Measurements from ENCODE around the gene TCIRG1. TPM values are rescaled to one million over a fixed set of nuclear protein-coding genes. Genes with fewer than 3 reads are reported as not detected.

The TCIRG1 gene
- total and polyA plus RNA-seq, 2 experiments from 2014 or later = 75.9 to 118 TPM

DNA sequence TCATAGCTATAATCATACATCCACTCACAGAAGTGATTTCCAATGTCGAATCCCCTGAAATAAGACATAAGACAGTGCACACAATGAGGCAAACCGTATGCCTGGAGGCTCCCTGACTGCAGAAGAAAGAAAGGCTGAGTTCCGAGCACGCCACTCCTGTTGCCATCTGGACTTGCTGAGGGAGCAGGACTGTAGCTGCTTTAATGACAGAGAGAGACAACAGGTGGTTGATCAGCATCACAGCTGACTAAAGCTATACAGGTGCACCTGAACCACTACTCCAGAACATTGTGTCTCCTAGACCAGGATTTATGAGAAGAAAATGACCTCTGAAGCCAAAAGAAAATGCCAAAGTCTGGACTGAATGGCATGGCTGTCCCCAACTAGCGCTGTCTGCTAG, 27.0 kb downstream of the TCIRG1 start:
- no peaks in the 10 kb centered on the region for H4K20me1 ChIP-seq (ENCODE audit: insufficient read depth)

GRCh38 chr11:68066742-68067141, 27.9 kb downstream of the TCIRG1 start:
- in situ Hi-C loops (cut with MboI) = no loop called here
- no peaks in the 10 kb centered on the region for H3K9me3 ChIP-seq (ENCODE audit: low read depth)
- DNase-seq = no peak
- H3K27ac ChIP-seq = no peak overlapping the region
- no peaks in the 10 kb centered on the region for H3K9me2 ChIP-seq (ENCODE audit: insufficient read depth)
- no peak overlapping the region for H3K9ac ChIP-seq
- H3K36me3 ChIP-seq (ENCODE audit: low read depth) = no peaks in the 10 kb centered on the region
- no peak overlapping the region for H2AFZ ChIP-seq
- no peaks in the 10 kb centered on the region for H3F3A ChIP-seq (ENCODE audit: insufficient read depth)
- H3K27me3 ChIP-seq (replicated peaks; ENCODE audit: insufficient read depth) = no peaks in the 10 kb centered on the region
- H4K20me1 ChIP-seq (ENCODE audit: insufficient read depth) = no peaks in the 10 kb centered on the region
- TF ChIP-seq EZH2phosphoT487 (IDR thresholded peaks at IDR 0.05; ENCODE audit: insufficient read depth, low read depth) (no peak), EZH2 (IDR thresholded peaks at IDR 0.05; ENCODE audit: insufficient read depth, poor library complexity, severe bottlenecking) (no peak)
- no peak overlapping the region for H3K4me3 ChIP-seq
- 83 to 86% methylated on average over 3 of the region's 3 CpGs for WGBS, 2 experiments (ENCODE audit: low coverage in 1 of 2, low lambda C conversion rate in 2 of 2, missing lambda C conversion rate in 2 of 2)
- no peak overlapping the region for H3K4me2 ChIP-seq (ENCODE audit: unreplicated experiment)
- no peaks in the 10 kb centered on the region for H3K4me1 ChIP-seq (ENCODE audit: insufficient read depth)
- no peaks in the 10 kb centered on the region for H3K79me2 ChIP-seq (ENCODE audit: insufficient read depth)

More for the DNA sequence above, 27.0 kb downstream of the TCIRG1 start:
- H3K4me3 ChIP-seq = no peak overlapping the region
- 91 to 96% methylated on average over 5 of the region's 5 CpGs for WGBS, 2 experiments (ENCODE audit: low coverage in 1 of 2, low lambda C conversion rate in 2 of 2, missing lambda C conversion rate in 2 of 2)
- H3K9ac ChIP-seq = no peak overlapping the region
- no peak overlapping the region for H2AFZ ChIP-seq
- no peak for DNase-seq
- H3K4me2 ChIP-seq (ENCODE audit: unreplicated experiment) = no peak overlapping the region
- TF ChIP-seq EZH2 (IDR thresholded peaks at IDR 0.05; ENCODE audit: insufficient read depth, poor library complexity, severe bottlenecking) = no peak
- no peak for TF ChIP-seq EZH2phosphoT487 (IDR thresholded peaks at IDR 0.05; ENCODE audit: insufficient read depth, low read depth)
- no peaks in the 10 kb centered on the region for H3K9me3 ChIP-seq (ENCODE audit: low read depth)
- no peak overlapping the region for H3K27ac ChIP-seq
- in situ Hi-C loops (cut with MboI) = no loop called here
- no peaks in the 10 kb centered on the region for H3K4me1 ChIP-seq (ENCODE audit: insufficient read depth)
- H3K27me3 ChIP-seq (replicated peaks; ENCODE audit: insufficient read depth) = no peaks in the 10 kb centered on the region
- H3F3A ChIP-seq (ENCODE audit: insufficient read depth) = no peaks in the 10 kb centered on the region
- no peaks in the 10 kb centered on the region for H3K36me3 ChIP-seq (ENCODE audit: low read depth)
- H3K9me2 ChIP-seq (ENCODE audit: insufficient read depth) = no peaks in the 10 kb centered on the region
- no peaks in the 10 kb centered on the region for H3K79me2 ChIP-seq (ENCODE audit: insufficient read depth)

- no peak overlapping the region for H3K4me3 ChIP-seq
- DNase-seq = no peak
- H2AFZ ChIP-seq = no peak overlapping the region
- no peaks in the 10 kb centered on the region for H3K9me3 ChIP-seq (ENCODE audit: low read depth)
- H3K4me2 ChIP-seq (ENCODE audit: unreplicated experiment) = no peak overlapping the region
- no peaks in the 10 kb centered on the region for H4K20me1 ChIP-seq (ENCODE audit: insufficient read depth)
- no peaks in the 10 kb centered on the region for H3K4me1 ChIP-seq (ENCODE audit: insufficient read depth)
- H3K27me3 ChIP-seq (replicated peaks; ENCODE audit: insufficient read depth) = no peaks in the 10 kb centered on the region
- H3K9me2 ChIP-seq (ENCODE audit: insufficient read depth) = no peaks in the 10 kb centered on the region
- 91 to 93% methylated on average over 5 of the region's 5 CpGs for WGBS, 2 experiments (ENCODE audit: low coverage in 1 of 2, low lambda C conversion rate in 2 of 2, missing lambda C conversion rate in 2 of 2)
- H3K79me2 ChIP-seq (ENCODE audit: insufficient read depth) = no peaks in the 10 kb centered on the region
- H3F3A ChIP-seq (ENCODE audit: insufficient read depth) = no peaks in the 10 kb centered on the region
- H3K36me3 ChIP-seq (ENCODE audit: low read depth) = 0 out of 2 replicates have a peak, but pooled peaks cover 3% of the 10 kb centered on the region
- no peak overlapping the region for H3K27ac ChIP-seq
- no peak overlapping the region for H3K9ac ChIP-seq
- in situ Hi-C loops (cut with MboI) = no loop called here
- TF ChIP-seq EZH2phosphoT487 (IDR thresholded peaks at IDR 0.05; ENCODE audit: insufficient read depth, low read depth) (no peak), EZH2 (IDR thresholded peaks at IDR 0.05; ENCODE audit: insufficient read depth, poor library complexity, severe bottlenecking) (no peak)
These were observed 29.2 kb downstream of the TCIRG1 start for GRCh38 chr11:68067991-68068390.

- in situ Hi-C loops (cut with MboI) = no loop called here
- DNase-seq = no peak
- Histone ChIP-seq H3K9ac (no peak overlapping the region), H3K27ac (no peak overlapping the region), H3K4me3 (no peak overlapping the region), H3F3A (ENCODE audit: insufficient read depth) (no peaks in the 10 kb centered on the region), H3K4me1 (ENCODE audit: insufficient read depth) (no peaks in the 10 kb centered on the region), H3K36me3 (ENCODE audit: low read depth) (0 out of 2 replicates have a peak, but pooled peaks cover 3% of the 10 kb centered on the region), H3K4me2 (ENCODE audit: unreplicated experiment) (no peak overlapping the region), H3K27me3 (replicated peaks; ENCODE audit: insufficient read depth) (no peaks in the 10 kb centered on the region), H2AFZ (no peak overlapping the region), H3K9me2 (ENCODE audit: insufficient read depth) (no peaks in the 10 kb centered on the region), H4K20me1 (ENCODE audit: insufficient read depth) (no peaks in the 10 kb centered on the region), H3K79me2 (ENCODE audit: insufficient read depth) (no peaks in the 10 kb centered on the region), H3K9me3 (ENCODE audit: low read depth) (no peaks in the 10 kb centered on the region)
- 96 to 97% methylated on average over 3 of the region's 3 CpGs for WGBS, 2 experiments (ENCODE audit: low coverage in 1 of 2, low lambda C conversion rate in 2 of 2, missing lambda C conversion rate in 2 of 2)
- TF ChIP-seq EZH2 (IDR thresholded peaks at IDR 0.05; ENCODE audit: insufficient read depth, poor library complexity, severe bottlenecking) (no peak), EZH2phosphoT487 (IDR thresholded peaks at IDR 0.05; ENCODE audit: insufficient read depth, low read depth) (no peak)
These were observed 32.6 kb downstream of the TCIRG1 start for GRCh38 chr11:68071281-68072048.
